HuH-7.5 (cell line): Measurements from ENCODE around the gene ZNF492.
"Not testable (repeated sequence)": the region's sequence is repeated elsewhere in the genome, so short reads cannot be mapped to it uniquely, and the experiment has no call there.

Source experiments
- DNase-seq: peaks from one replicate; pipeline ENCODE4 v3.0.0; 2011; ENCODE audit warnings: low spot score

The ZNF492 gene

GRCh38 chr19:22633706-22634449, at the start of gene ZNF492:
TSS of gene ZNF492 (plus strand) at chr19:22634324. CDS start at chr19:22653400, 19,076 bp downstream.
- not testable (repeated sequence) for DNase-seq

- DNase-seq = no peak
Observed at GRCh38 chr19:22595422-22595821, 38.7 kb upstream of the ZNF492 start.

- no peak for DNase-seq
Observed at GRCh38 chr19:22595918-22596341, 38.2 kb upstream of the ZNF492 start.

- no peak for DNase-seq
Observed at GRCh38 chr19:22600690-22601648, 33.2 kb upstream of the ZNF492 start.

GRCh38 chr19:22601906-22602630, 32.1 kb upstream of the ZNF492 start:
- DNase-seq = no peak

GRCh38 chr19:22602631-22603272, 31.4 kb upstream of the ZNF492 start:
- DNase-seq = no peak

- no peak for DNase-seq
Observed at GRCh38 chr19:22603518-22604440, 30.3 kb upstream of the ZNF492 start.

- no peak for DNase-seq
Observed at GRCh38 chr19:22604571-22605274, 29.4 kb upstream of the ZNF492 start.

- no peak for DNase-seq
Observed at GRCh38 chr19:22605275-22606211, 28.6 kb upstream of the ZNF492 start.

GRCh38 chr19:22606212-22606553, 27.9 kb upstream of the ZNF492 start:
- no peak for DNase-seq

GRCh38 chr19:22606954-22607652, 27.0 kb upstream of the ZNF492 start:
- DNase-seq = no peak

- no peak for DNase-seq
Observed at GRCh38 chr19:22607653-22608430, 26.3 kb upstream of the ZNF492 start.

GRCh38 chr19:22608441-22608840, 25.7 kb upstream of the ZNF492 start:
- DNase-seq = no peak

- no peak for DNase-seq
Observed at GRCh38 chr19:22609630-22610029, 24.5 kb upstream of the ZNF492 start.

GRCh38 chr19:22610121-22610520, 24.0 kb upstream of the ZNF492 start:
- DNase-seq = no peak

GRCh38 chr19:22612316-22612715, 21.8 kb upstream of the ZNF492 start:
- no peak for DNase-seq

GRCh38 chr19:22616659-22617058, 17.5 kb upstream of the ZNF492 start:
- no peak for DNase-seq

GRCh38 chr19:22617181-22617580, 16.9 kb upstream of the ZNF492 start:
- not testable (repeated sequence) for DNase-seq
